ENCODE data around the gene ERFL. TPM values are rescaled to one million over a fixed set of nuclear protein-coding genes. Genes with fewer than 3 reads are reported as not detected.
"Not testable (repeated sequence)": the region's sequence is repeated elsewhere in the genome, so short reads cannot be mapped to it uniquely, and the experiment has no call there.

ERFL gene
- total and polyA plus RNA-seq, 2 experiments from 2014 or later: 0.69 TPM; not detected in 1

DNA sequence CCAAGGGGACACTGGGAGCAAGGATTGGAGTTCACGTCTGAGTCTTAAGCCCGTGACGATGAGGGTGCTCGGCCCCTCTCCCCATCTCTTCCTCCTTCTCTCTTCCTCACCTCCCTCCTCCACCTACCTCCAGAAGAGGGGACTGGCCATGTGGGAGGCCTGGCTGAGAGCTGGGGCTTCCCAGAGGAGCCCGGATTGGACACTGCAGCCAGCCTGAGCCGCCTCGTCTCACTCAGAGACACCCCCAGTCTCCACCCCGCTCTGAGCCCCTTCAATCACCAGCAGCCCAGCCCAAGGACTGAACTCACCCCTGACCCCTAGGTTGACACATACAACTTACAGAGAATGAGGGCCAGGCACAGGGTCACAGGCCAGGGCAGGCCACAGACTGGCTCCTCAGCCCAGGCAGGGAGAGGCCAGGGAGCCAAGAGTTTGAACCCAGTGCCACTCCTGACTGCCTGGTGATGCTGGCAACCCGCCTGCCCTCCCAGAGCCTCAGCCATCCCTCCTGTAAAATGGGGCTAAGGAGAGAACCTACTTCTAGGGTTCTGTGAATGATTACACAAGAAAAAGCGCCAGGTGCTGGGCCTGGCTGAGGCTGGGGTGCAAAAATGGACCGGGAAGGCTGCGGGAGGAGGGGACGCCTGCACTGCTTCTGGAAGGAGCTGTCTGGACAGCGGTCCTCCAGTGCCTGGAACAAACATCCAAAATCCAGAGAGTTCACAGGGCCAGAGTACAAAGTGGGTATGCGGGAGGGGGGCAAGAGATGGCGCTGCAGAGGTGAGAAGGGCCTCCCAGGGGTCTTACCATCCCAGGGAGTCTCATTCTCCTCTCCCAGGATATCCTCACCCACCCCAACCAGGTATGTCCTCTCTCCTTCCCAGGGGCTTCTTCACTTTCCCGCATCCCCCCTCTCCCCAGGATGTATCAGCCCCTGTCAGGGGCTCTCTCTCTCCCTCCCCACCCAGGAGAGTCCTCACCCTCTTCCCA, 50.0 kb downstream of the ERFL start:
- Histone ChIP-seq H4K20me1 (replicated peaks; ENCODE audit: insufficient read depth) (peaks cover 4% of the 10 kb centered on the region; the same call in 1 of the 2 replicates), H3K4me2 (no peak overlapping the region), H3F3A (replicated peaks; ENCODE audit: low read depth) (peaks cover 9% of the 10 kb centered on the region), H3K4me3 (no peak overlapping the region), H2AFZ (0 out of 2 replicates have a peak overlapping the region, but pooled peaks have one; percentile 63), H3K79me2 (replicated peaks; ENCODE audit: insufficient read depth) (no peaks in the 10 kb centered on the region), H3K36me3 (ENCODE audit: insufficient read depth) (no peaks in the 10 kb centered on the region), H3K27ac (ENCODE audit: low read depth) (no peak overlapping the region), H3K9me2 (ENCODE audit: insufficient read depth) (no peaks in the 10 kb centered on the region), H3K27me3 (ENCODE audit: insufficient read depth) (peaks cover 23% of the 10 kb centered on the region), H3K4me1 (ENCODE audit: insufficient read depth) (peaks cover 5% of the 10 kb centered on the region; the same call in 1 of the 2 replicates)
- Mint-ChIP-seq H3K4me1 (peaks cover 17% of the 10 kb centered on the region), H3K27ac (no peak overlapping the region), H3K4me3 (no peak overlapping the region), H3K9me3 (no peaks in the 10 kb centered on the region), H3K27me3 (ENCODE audit: insufficient read depth, low read depth, poor library complexity) (peaks cover 30% of the 10 kb centered on the region), H3K36me3 (ENCODE audit: low read depth) (no peaks in the 10 kb centered on the region)
- DNase-seq (ENCODE audit: low spot score): no peak
- ATAC-seq: peak; percentile 4; the same call in 1 of the 3 replicates
- no peak for TF ChIP-seq NANOG (IDR thresholded peaks at IDR 0.05; ENCODE audit: borderline replicate concordance)
- TF ChIP-seq POLR2AphosphoS5 (IDR thresholded peaks at IDR 0.05; ENCODE audit: low read depth): no peak
- TF ChIP-seq, protein P1, sequence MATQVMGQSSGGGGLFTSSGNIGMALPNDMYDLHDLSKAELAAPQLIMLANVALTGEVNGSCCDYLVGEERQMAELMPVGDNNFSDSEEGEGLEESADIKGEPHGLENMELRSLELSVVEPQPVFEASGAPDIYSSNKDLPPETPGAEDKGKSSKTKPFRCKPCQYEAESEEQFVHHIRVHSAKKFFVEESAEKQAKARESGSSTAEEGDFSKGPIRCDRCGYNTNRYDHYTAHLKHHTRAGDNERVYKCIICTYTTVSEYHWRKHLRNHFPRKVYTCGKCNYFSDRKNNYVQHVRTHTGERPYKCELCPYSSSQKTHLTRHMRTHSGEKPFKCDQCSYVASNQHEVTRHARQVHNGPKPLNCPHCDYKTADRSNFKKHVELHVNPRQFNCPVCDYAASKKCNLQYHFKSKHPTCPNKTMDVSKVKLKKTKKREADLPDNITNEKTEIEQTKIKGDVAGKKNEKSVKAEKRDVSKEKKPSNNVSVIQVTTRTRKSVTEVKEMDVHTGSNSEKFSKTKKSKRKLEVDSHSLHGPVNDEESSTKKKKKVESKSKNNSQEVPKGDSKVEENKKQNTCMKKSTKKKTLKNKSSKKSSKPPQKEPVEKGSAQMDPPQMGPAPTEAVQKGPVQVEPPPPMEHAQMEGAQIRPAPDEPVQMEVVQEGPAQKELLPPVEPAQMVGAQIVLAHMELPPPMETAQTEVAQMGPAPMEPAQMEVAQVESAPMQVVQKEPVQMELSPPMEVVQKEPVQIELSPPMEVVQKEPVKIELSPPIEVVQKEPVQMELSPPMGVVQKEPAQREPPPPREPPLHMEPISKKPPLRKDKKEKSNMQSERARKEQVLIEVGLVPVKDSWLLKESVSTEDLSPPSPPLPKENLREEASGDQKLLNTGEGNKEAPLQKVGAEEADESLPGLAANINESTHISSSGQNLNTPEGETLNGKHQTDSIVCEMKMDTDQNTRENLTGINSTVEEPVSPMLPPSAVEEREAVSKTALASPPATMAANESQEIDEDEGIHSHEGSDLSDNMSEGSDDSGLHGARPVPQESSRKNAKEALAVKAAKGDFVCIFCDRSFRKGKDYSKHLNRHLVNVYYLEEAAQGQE (IDR thresholded peaks at IDR 0.05; ENCODE audit: unreplicated experiment): no peak
- TF ChIP-seq, protein P2, sequence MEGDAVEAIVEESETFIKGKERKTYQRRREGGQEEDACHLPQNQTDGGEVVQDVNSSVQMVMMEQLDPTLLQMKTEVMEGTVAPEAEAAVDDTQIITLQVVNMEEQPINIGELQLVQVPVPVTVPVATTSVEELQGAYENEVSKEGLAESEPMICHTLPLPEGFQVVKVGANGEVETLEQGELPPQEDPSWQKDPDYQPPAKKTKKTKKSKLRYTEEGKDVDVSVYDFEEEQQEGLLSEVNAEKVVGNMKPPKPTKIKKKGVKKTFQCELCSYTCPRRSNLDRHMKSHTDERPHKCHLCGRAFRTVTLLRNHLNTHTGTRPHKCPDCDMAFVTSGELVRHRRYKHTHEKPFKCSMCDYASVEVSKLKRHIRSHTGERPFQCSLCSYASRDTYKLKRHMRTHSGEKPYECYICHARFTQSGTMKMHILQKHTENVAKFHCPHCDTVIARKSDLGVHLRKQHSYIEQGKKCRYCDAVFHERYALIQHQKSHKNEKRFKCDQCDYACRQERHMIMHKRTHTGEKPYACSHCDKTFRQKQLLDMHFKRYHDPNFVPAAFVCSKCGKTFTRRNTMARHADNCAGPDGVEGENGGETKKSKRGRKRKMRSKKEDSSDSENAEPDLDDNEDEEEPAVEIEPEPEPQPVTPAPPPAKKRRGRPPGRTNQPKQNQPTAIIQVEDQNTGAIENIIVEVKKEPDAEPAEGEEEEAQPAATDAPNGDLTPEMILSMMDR (conservative IDR thresholded peaks at IDR 0.05; ENCODE audit: low read depth in 2 of 2): peak in 1 of 2 experiments; percentile 36; a peak in 2 of 4 replicates

DNA sequence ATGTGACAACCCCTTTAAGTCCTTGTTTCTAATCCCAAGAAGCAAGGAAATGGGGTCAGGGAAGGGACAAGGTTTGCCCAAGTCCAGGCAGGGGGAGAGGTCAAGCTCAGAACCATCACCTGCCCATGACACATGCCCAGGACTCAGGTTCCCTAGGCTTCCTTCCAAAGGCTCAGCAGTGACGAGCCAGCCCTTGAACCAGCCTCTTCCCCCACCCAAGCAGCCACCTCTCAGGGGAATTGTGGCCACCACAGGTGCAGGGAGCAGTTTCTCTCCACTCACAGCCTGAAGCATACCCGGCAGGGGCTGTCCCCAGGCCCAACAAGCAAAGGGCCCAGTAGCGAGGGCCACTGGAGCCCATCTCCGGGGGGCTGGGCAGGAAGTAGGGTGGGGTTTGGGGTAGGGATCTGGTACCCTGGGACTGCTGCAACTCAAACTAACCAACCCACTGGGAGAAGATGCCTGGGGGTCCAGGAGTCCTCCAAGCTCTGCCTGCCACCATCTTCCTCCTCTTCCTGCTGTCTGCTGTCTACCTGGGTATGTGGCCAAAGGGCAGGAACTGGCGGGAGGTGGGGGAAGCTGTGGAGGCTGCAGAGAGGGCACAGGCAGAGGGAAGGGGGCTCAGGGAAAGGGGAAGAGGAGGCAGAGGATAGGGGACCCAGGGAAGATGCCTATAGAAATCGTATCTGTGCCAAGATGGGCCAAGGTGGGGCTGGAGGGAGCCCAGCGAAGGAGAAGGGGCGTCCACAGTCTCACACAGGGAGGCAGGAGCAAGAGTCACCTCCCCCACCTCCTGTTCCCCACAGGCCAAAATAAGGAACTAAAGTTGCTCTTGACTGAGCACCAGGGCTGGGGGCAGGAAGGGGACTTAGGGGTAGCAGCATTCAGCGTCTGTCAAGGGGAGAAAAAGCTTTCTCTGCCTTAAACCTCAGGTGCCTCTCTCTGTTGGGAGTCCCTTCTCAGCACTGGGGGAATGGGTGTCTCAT, 51.1 kb downstream of the ERFL start, which contains the start of gene CD79A:
Gene CD79A, plus strand, starts transcription at position 433 of the 986 bp plus-strand sequence. Its CDS starts 26 bp downstream, at position 459.
- no peak for TF ChIP-seq ZNF331 (CRISPR knock-in tag; IDR thresholded peaks at IDR 0.05; ENCODE audit: low read depth)
- TF ChIP-seq, protein P3, sequence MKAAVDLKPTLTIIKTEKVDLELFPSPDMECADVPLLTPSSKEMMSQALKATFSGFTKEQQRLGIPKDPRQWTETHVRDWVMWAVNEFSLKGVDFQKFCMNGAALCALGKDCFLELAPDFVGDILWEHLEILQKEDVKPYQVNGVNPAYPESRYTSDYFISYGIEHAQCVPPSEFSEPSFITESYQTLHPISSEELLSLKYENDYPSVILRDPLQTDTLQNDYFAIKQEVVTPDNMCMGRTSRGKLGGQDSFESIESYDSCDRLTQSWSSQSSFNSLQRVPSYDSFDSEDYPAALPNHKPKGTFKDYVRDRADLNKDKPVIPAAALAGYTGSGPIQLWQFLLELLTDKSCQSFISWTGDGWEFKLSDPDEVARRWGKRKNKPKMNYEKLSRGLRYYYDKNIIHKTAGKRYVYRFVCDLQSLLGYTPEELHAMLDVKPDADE (IDR thresholded peaks at IDR 0.05): no peak
- TF ChIP-seq ZNF114 (CRISPR knock-in tag; IDR thresholded peaks at IDR 0.05): no peak
- Histone ChIP-seq H3K4me1 (ENCODE audit: insufficient read depth) (peaks cover under 1% of the 10 kb centered on the region; the same call in 1 of the 2 replicates), H3K27ac (ENCODE audit: low read depth) (no peak within 1 kb of the TSS), H3K9me2 (ENCODE audit: insufficient read depth) (no peaks in the 10 kb centered on the region), H2AFZ (0 out of 2 replicates have a peak within 1 kb of the TSS, but pooled peaks have one; percentile 63), H3K4me3 (no peak within 1 kb of the TSS), H3K27me3 (ENCODE audit: insufficient read depth) (peaks cover 14% of the 10 kb centered on the region), H3F3A (replicated peaks; ENCODE audit: low read depth) (peaks cover 9% of the 10 kb centered on the region), H3K79me2 (replicated peaks; ENCODE audit: insufficient read depth) (no peaks in the 10 kb centered on the region), H3K4me2 (no peak within 1 kb of the TSS), H3K36me3 (ENCODE audit: insufficient read depth) (no peaks in the 10 kb centered on the region), H4K20me1 (replicated peaks; ENCODE audit: insufficient read depth) (peaks cover 4% of the 10 kb centered on the region; the same call in 1 of the 2 replicates)
- Mint-ChIP-seq H3K4me1 (peaks cover 12% of the 10 kb centered on the region), H3K9me3 (no peaks in the 10 kb centered on the region), H3K36me3 (ENCODE audit: low read depth) (no peaks in the 10 kb centered on the region), H3K27ac (no peak within 1 kb of the TSS), H3K4me3 (no peak within 1 kb of the TSS), H3K27me3 (ENCODE audit: insufficient read depth, low read depth, poor library complexity) (peaks cover 29% of the 10 kb centered on the region)
- ATAC-seq (no peak), DNase-seq (ENCODE audit: low spot score) (no peak)

DNA sequence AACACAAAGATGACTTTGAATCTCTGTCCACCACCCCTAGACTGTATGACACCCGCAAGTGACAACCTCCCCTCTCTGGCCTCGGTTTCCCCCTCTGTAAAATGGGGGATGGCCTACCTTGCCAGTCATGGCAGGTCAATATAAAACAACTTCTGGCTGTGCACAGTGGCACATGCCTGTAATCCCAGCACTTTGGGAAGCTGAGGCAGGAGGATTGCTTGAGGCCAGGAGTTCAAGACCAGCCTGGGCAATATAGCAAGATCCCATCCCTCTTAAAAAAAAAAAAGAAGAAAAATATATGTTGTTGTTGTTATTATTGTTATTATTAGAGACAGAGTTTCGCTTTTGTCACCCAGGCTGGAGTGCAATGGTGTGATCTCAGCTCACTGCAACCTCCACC, 52.3 kb downstream of the ERFL start:
- not testable (repeated sequence) for H3K27ac ChIP-seq (ENCODE audit: low read depth); H3K27me3 ChIP-seq (ENCODE audit: insufficient read depth); H3K36me3 ChIP-seq (ENCODE audit: insufficient read depth); H3K9me2 ChIP-seq (ENCODE audit: insufficient read depth); DNase-seq (ENCODE audit: low spot score); H3K9me3 Mint-ChIP-seq; ATAC-seq; H3K4me1 Mint-ChIP-seq; H3K4me3 ChIP-seq; H3K4me3 Mint-ChIP-seq; H3K27ac Mint-ChIP-seq; H4K20me1 ChIP-seq (replicated peaks; ENCODE audit: insufficient read depth); H3K79me2 ChIP-seq (replicated peaks; ENCODE audit: insufficient read depth); H3K4me1 ChIP-seq (ENCODE audit: insufficient read depth); H2AFZ ChIP-seq; H3K4me2 ChIP-seq
- H3F3A ChIP-seq (replicated peaks; ENCODE audit: low read depth): peaks cover 19% of the 10 kb centered on the region
- Mint-ChIP-seq H3K27me3 (ENCODE audit: insufficient read depth, low read depth, poor library complexity) (peaks cover 33% of the 10 kb centered on the region), H3K36me3 (ENCODE audit: low read depth) (peaks cover 10% of the 10 kb centered on the region)

Measured in GM23338 (cell line).